ENCODE data around the gene MUC6.

GRCh38 chr11:985848-986247 lies 50.7 kb downstream of the MUC6 start:
- TF ChIP-seq, protein P1, sequence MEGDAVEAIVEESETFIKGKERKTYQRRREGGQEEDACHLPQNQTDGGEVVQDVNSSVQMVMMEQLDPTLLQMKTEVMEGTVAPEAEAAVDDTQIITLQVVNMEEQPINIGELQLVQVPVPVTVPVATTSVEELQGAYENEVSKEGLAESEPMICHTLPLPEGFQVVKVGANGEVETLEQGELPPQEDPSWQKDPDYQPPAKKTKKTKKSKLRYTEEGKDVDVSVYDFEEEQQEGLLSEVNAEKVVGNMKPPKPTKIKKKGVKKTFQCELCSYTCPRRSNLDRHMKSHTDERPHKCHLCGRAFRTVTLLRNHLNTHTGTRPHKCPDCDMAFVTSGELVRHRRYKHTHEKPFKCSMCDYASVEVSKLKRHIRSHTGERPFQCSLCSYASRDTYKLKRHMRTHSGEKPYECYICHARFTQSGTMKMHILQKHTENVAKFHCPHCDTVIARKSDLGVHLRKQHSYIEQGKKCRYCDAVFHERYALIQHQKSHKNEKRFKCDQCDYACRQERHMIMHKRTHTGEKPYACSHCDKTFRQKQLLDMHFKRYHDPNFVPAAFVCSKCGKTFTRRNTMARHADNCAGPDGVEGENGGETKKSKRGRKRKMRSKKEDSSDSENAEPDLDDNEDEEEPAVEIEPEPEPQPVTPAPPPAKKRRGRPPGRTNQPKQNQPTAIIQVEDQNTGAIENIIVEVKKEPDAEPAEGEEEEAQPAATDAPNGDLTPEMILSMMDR (tag by site-specific recombination; IDR thresholded peaks at IDR 0.05) = no peak
- no peak for TF ChIP-seq ZBTB7A (tag by site-specific recombination; IDR thresholded peaks at IDR 0.05; ENCODE audit: low read depth)
- no peak for TF ChIP-seq ZNF311 (tag by site-specific recombination; IDR thresholded peaks at IDR 0.05; ENCODE audit: borderline replicate concordance)
